MCF 10A (cell line): ENCODE results near the gene NTRK2. TPM values are rescaled to one million over a fixed set of nuclear protein-coding genes. Genes with fewer than 3 reads are reported as not detected.

Experiments used
- BruUV-seq: library from RNA; stranded (reverse); fragments of 400-500 nt; replicated peaks from 2 replicates; lab custom pipeline; 2021; lab: Mats Ljungman, UMichigan
- CTCF ChIA-PET: fragments of 300-600 bp; sonication (Branson Sonifier 250); formaldehyde crosslinking; extraction: SDS; loops from one replicate; lab custom pipeline; 2021; ENCODE audit warnings: antibody characterized with exemption, inconsistent platforms; lab: Yijun Ruan, JAX
- POLR2A ChIA-PET: fragments of 300-600, 350-650 bp; sonication (Branson Sonifier 250); formaldehyde crosslinking; extraction: SDS; loops from one replicate; lab custom pipeline; 2020; ENCODE audit warnings: antibody characterized with exemption, inconsistent platforms; lab: Yijun Ruan, JAX
- DNase-seq: peaks from one replicate; pipeline ENCODE4 v3.0.0-alpha.2; 2018; ENCODE audit not compliant: unreplicated experiment
- H3K27ac Mint-ChIP-seq: one replicate; pipeline ENCODE4 v1.8.0; 2022; ENCODE audit warnings: mild to moderate bottlenecking, low read depth, mixed read lengths; ENCODE audit not compliant: unreplicated experiment
- H3K27me3 Mint-ChIP-seq: one replicate; pipeline ENCODE4 v1.8.0; 2022; ENCODE audit warnings: mixed read lengths; ENCODE audit not compliant: insufficient read depth, unreplicated experiment
- H3K36me3 Mint-ChIP-seq: one replicate; pipeline ENCODE4 v1.8.0; 2022; ENCODE audit warnings: mild to moderate bottlenecking, moderate library complexity, mixed read lengths; ENCODE audit not compliant: insufficient read depth, unreplicated experiment
- H3K4me1 Mint-ChIP-seq: one replicate; pipeline ENCODE4 v1.8.0; 2022; ENCODE audit warnings: mixed read lengths; ENCODE audit not compliant: insufficient read depth, unreplicated experiment
- H3K4me3 Mint-ChIP-seq: one replicate; pipeline ENCODE4 v1.8.0; 2022; ENCODE audit warnings: mild to moderate bottlenecking, moderate library complexity, mixed read lengths; ENCODE audit not compliant: unreplicated experiment
- H3K9me3 Mint-ChIP-seq: one replicate; pipeline ENCODE4 v1.8.0; 2022; ENCODE audit warnings: mixed read lengths; ENCODE audit not compliant: unreplicated experiment
- intact Hi-C: fragments of 100-400 bp; cut with micrococcal nuclease; formaldehyde crosslinking; loops from 2 replicates; pipeline ENCODE4 v1.14.1; 2022
- total RNA-seq: library from RNA; stranded (reverse); gene quantifications from 2 replicates; pipeline ENCODE4 v1.2.3, GENCODE V29; 2022
- TF ChIP-seq, protein P1 (sequence below): fragments of 200-600 bp; IDR thresholded peaks from one replicate; pipeline ENCODE4 v1.8.0; 2022; ENCODE audit warnings: antibody characterized with exemption, mild to moderate bottlenecking; ENCODE audit not compliant: unreplicated experiment

NTRK2 gene
- total RNA-seq, 1 experiment from 2014 or later = not detected

DNA sequence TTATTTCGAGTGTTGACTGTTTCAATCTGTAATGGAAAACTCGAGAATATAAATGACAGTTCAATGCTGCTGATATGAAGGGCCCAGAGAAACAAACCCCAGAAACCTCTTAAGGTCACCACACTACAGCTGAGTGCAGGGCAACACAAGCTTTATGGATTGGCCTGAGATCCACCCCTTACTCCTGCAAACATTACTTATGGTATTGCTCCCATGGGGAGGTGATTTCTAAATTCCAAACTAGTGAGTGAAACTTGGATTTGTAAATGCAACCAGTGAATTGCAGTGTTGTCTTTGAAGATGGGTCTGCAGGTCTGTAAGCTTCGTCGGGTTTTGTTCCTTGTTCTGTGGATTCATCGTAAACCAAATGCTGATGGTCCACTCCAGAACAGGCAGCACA lies 85.4 kb downstream of the NTRK2 start:
- no peak for DNase-seq
- Mint-ChIP-seq H3K36me3 (no peaks in the 10 kb centered on the region), H3K4me3 (no peak overlapping the region), H3K9me3 (no peaks in the 10 kb centered on the region), H3K27me3 (no peaks in the 10 kb centered on the region), H3K4me1 (peaks cover 38% of the 10 kb centered on the region), H3K27ac (no peak overlapping the region)
- CTCF ChIA-PET = interaction anchor here (0.6 to 1.4 kb wide), 4 partner anchors 10 to 892 kb away, joined by 3 to 5 read pairs (median 4); no protein-coding TSS in a partner anchor
- POLR2A ChIA-PET = no interaction called here
- BruUV-seq = no TSS peak
- intact Hi-C loops = no loop called here
- TF ChIP-seq, protein P1, sequence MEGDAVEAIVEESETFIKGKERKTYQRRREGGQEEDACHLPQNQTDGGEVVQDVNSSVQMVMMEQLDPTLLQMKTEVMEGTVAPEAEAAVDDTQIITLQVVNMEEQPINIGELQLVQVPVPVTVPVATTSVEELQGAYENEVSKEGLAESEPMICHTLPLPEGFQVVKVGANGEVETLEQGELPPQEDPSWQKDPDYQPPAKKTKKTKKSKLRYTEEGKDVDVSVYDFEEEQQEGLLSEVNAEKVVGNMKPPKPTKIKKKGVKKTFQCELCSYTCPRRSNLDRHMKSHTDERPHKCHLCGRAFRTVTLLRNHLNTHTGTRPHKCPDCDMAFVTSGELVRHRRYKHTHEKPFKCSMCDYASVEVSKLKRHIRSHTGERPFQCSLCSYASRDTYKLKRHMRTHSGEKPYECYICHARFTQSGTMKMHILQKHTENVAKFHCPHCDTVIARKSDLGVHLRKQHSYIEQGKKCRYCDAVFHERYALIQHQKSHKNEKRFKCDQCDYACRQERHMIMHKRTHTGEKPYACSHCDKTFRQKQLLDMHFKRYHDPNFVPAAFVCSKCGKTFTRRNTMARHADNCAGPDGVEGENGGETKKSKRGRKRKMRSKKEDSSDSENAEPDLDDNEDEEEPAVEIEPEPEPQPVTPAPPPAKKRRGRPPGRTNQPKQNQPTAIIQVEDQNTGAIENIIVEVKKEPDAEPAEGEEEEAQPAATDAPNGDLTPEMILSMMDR = no peak

DNA sequence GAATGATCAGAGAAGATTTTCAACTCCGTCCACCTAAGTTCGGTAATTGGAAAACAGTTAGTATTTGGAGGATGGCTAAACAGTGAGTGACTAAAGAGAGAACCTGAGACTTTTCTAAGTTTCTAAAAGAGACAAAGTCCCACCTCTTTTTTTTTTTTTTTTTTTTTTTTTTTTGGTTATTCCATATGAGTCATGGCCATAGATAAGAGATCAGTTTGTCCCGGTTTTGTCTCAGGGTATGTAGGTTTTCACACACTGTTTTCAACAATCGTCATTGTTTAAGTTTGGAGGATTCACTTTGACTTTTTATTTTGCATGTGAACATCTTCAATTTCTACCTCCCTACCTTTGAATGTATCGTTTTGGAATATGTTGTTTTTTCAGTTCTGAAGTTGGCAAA lies 85.9 kb downstream of the NTRK2 start:
- intact Hi-C loops = no loop called here
- Mint-ChIP-seq H3K27ac (no peak overlapping the region), H3K36me3 (no peaks in the 10 kb centered on the region), H3K27me3 (no peaks in the 10 kb centered on the region), H3K4me3 (no peak overlapping the region), H3K9me3 (no peaks in the 10 kb centered on the region), H3K4me1 (peaks cover 35% of the 10 kb centered on the region)
- no TSS peak for BruUV-seq
- DNase-seq = no peak
- CTCF ChIA-PET = interaction anchor here (0.6 kb wide), 1 partner anchor 892 kb away, joined by 3 read pairs; no protein-coding TSS in a partner anchor
- TF ChIP-seq, protein P1 = no peak
- POLR2A ChIA-PET = no interaction called here

DNA sequence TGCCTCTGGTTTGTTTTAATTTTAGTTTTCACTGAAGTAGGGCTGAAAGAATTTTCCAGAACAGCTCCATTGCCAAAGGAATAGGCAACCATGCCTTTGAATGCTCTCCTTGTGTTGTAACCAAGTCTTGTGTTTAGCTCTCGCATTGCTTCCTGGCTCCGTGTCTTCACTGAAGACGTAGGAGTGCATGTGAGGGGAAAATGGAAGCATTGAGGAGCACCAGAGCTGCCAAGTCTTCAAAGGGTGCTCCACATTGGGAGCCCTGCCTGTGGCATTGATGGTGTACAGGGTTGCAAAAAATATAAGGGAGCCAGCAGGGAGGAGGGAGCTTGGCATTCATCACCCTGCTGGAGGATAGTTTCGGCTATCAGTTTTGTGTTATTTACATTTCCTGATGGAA lies 86.6 kb downstream of the NTRK2 start:
- H3K27ac Mint-ChIP-seq = no peak overlapping the region
- ChIA-PET POLR2A (interaction anchor here (0.5 kb wide), 1 partner anchor 55 kb away, joined by 3 read pairs; no protein-coding TSS in a partner anchor), CTCF (no interaction called here)
- no TSS peak for BruUV-seq
- H3K9me3 Mint-ChIP-seq = no peaks in the 10 kb centered on the region
- TF ChIP-seq, protein P1 = no peak
- H3K4me1 Mint-ChIP-seq = peaks cover 29% of the 10 kb centered on the region
- no peaks in the 10 kb centered on the region for H3K36me3 Mint-ChIP-seq
- intact Hi-C loops = no loop called here
- no peak overlapping the region for H3K4me3 Mint-ChIP-seq
- no peaks in the 10 kb centered on the region for H3K27me3 Mint-ChIP-seq
- DNase-seq = no peak

DNA sequence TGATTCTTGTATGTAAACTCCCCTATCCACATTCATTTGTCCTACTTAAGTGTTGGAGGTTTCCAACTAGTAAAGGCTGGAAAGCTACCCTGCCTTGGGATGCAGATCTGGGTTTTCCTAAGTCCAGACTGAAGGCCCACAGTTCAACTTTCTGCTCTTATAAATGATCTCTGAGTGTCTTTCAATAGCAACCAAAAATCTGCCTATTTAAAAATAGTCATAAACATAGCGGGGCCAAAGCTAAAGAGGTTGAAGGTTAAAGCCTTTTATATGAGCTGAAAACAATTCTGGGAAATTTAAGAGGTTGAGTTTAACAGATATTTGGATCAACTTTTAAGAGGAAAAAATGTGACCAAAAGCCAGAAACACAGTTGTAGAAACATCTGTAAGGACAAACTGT lies 87.2 kb downstream of the NTRK2 start:
- ChIA-PET CTCF (no interaction called here), POLR2A (no interaction called here)
- DNase-seq = no peak
- Mint-ChIP-seq H3K36me3 (no peaks in the 10 kb centered on the region), H3K4me1 (peaks cover 23% of the 10 kb centered on the region), H3K9me3 (no peaks in the 10 kb centered on the region), H3K27ac (no peak overlapping the region), H3K27me3 (no peaks in the 10 kb centered on the region), H3K4me3 (no peak overlapping the region)
- intact Hi-C loops = no loop called here
- BruUV-seq = no TSS peak
- TF ChIP-seq, protein P1 = no peak
